ENCODE measurements around the gene JADE3.
"Not testable (repeated sequence)": the region's sequence is repeated elsewhere in the genome, so short reads cannot be mapped to it uniquely, and the experiment has no call there.

JADE3 gene

GRCh38 chrX:46938589-46938988 is 26.4 kb downstream of the JADE3 start:
- DNase-seq: no peak

GRCh38 chrX:46941341-46941740 is 29.1 kb downstream of the JADE3 start:
- DNase-seq: peak; percentile 6

GRCh38 chrX:46953137-46953527 is 40.9 kb downstream of the JADE3 start:
- DNase-seq: peak; percentile 45

GRCh38 chrX:46953597-46953996 is 41.4 kb downstream of the JADE3 start:
- DNase-seq: no peak

DNA sequence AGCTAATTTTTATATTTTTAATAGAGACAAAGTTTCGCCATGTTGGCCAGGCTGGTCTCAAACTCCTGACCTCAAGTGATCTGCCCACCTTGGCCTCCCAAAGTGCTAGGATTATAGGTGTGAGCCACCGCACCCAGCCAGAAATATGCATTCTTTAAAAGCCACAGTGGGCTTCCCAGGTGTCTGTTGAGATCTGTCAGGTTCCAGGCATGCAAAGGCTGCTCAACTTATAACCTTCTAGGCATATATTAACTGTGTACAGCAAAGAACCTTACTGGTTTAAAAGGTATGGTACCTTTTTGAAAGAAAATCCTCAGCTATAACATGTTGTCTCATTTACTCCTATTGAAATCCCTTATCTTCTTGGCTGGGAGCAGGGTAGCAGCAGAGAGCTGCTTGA is 42.5 kb downstream of the JADE3 start:
- DNase-seq: no peak

GRCh38 chrX:46956589-46956988 is 44.4 kb downstream of the JADE3 start:
- not testable (repeated sequence) for DNase-seq

GRCh38 chrX:46957297-46957696 is 45.1 kb downstream of the JADE3 start:
- peak; percentile 45 for DNase-seq

- no peak for DNase-seq
These were observed 46.9 kb downstream of the JADE3 start for GRCh38 chrX:46959101-46959500.

DNA sequence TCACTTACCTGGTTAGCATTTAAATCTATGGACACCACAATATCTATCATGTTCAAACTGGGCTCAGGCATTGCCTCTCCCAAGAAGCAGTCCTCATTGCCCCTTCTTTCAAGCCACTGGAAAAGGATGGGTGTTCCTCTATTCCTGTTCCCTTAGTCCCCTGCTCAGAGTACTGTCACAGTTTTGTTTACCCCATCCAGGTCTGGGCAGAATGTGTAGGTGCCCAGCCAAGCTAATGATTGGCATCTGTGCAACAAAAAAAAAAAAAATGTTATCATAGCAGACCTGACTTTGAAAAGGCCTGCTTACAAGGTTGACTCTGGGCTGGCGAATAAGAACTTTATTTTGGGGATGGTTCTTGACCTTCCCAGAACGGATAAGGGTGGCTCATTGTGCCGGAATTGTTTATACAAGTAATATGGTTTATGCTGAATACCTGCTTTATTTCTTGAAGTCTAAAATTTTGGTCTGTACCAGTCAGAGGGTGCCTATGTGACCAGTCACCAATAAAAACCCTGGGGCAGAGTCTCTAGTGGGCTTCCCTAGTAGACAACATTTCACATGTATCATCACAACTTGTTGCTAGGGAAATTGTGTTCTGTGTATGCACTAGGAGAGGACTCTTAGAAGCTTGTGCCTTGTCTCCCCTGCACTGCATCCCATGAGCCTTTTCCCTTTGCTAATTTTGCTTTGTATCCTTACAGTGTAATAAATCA is 47.9 kb downstream of the JADE3 start:
- DNase-seq: no peak

- no peak for DNase-seq
These were observed 48.9 kb downstream of the JADE3 start for GRCh38 chrX:46961097-46961496.

DNA sequence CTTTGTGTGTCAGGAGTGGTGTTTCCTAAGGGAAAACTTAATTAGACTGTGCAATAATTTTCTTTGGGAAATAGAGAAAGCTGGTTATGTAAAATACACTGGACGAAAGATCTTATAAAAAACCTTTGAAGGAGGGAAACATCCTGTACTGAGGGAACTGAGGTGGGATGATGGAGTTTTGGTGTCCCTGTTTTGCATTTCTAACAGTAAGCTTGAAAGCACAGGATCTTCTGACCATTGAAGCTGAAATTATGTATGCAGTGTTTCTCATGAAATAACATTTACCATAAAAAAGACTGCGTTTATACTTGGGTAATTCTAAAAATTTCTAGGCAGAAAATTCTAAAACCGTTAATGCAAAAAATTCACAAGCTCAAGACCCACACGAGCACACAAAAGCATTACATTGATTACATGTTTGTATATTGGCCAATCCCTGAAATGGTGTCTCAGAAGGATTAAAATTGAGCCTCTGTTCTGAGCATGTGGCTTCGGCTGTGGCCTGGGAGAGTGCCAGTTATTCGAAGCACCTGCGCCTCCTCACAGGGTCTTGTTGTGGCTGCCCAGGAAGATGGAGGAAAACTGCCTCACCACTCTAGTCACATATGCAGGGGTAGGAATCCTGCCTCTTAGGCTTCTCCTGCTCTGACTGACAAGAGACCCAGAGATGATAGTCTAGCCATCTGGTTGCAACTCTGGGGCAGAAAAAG is 49.5 kb downstream of the JADE3 start:
- DNase-seq: no peak

DNA sequence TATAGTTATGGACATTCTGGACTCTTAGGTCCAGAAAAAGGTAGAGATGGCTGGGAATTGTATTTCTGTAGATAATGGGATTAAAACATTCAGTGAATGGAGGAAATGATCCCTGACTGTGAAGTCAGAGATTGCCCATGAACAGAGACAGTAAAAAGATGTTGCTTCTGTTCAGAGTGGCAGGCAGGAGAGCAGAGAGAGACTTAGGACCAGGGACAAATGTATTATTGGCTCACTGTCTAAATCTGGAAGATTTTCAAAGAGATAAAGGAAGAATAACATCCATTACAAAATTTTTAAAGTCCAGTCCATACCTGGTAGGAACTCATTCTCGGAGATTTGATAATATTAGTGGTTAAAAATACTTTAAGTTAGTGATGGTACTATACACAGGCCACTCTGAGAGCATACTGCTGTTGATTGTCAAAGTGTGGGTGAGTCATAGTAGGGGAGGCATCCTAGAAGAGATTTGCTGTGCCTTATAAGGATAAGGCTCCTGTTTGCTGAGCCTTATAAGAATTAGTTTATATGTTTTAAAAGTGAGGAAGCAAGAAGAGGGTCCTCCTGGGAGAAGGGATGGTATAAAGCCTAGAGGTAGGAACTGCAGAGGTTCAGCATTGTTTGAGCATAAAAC is 53.0 kb downstream of the JADE3 start:
- peak; percentile 3 for DNase-seq

DNA sequence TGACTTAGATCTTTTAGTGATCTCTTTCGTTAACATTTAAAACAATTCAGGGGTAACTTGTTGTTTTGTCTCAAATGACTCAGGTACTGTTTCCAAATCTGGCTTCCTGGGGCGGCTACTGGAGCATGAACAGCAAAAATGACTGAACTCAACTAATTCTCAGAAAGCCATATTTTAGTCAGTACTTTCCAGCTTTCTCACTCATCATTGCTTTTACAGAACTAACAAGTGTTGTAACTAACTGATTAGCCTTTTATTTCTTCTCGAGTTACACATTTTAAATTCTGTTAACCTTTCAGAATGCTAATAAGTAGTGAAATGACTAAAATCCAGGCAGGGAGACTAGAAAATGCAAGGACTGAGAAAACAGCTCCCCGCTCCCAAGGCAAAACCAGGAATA is 55.3 kb downstream of the JADE3 start:
- DNase-seq: no peak

- not testable (repeated sequence) for DNase-seq
These were observed 64.8 kb downstream of the JADE3 start for GRCh38 chrX:46977046-46977445.

GRCh38 chrX:46978341-46979291 is 66.4 kb downstream of the JADE3 start:
- DNase-seq: peak; percentile 86

DNA sequence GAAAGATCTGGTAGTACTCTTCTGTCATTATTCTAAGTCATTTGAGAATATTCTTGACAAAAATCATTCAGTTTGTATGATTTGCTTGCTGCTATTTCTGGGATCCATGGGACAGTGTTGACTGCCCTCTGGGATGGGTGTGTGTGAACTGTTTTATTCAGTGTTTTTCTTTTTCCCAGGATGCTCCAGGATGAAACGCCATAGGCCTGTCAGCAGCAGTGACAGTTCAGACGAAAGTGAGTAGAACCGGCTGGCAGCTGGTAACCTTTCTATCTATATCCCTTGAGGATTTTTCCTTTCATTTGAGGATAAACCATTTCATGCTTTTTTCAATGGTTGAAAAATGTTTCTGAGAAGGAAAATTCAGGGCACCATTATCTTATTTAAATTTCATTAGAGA is 72.5 kb downstream of the JADE3 start:
- no peak for DNase-seq

DNA sequence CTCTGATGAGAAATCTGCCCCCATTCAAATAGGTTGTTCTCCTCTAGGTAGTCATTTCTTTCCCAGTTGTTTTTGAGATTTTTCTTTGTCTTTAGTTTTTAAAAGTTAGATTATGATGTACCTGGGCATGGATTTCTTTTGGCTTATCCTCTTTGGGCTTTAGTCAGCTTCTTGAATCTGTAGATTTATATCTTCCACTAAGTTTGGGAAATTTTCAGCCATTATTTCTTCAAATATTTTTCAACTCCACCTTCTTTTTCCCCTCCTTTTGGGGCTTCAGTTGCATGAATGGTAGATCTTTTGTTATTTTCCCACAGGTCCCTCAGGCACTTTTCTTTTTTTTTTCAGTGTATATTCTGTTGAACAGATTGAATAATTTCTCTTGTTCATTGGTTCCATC is 77.3 kb downstream of the JADE3 start:
- no peak for DNase-seq

DNA sequence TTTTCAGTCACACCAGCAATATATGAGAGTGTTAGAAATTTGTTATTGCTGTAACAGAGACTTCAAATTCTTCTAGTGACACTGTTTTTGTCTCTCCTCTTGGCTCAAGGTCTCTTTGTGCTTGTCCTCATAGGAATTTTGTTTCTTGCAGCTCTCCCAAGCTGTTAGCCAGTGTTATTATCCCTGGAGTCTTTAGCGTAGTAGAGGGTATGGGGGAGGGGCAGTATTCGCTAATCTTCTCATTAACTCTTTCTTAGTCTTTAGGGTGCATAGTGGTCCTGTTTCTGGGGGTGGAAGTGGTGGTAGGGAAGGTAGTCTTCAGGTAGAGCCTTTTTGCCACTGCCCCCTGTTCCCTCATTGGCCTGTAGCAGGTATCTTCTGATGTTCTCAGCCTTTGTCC is 79.4 kb downstream of the JADE3 start:
- no peak for DNase-seq

- no peak for DNase-seq
These were observed 79.8 kb downstream of the JADE3 start for GRCh38 chrX:46992070-46992469.

- no peak for DNase-seq
These were observed 81.9 kb downstream of the JADE3 start for GRCh38 chrX:46994096-46994495.

DNA sequence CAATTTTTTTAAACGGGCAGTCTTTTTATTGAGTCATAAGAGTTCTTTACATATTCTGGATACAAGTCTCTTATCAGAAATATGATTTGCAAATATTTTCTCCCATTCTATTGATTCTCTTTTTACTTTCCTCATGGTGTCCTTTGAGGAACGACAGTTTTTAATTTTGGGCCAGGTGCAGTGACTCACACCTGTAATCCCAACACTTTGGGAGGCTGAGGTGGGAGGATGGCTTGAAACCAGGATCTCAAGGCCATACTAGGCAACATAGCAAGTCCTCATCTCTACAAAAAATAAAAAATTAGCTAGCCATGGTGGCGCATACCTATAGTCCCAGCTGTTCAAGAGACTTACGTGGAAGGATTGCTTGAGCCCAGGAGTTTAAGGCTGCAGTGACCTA is 99.9 kb downstream of the JADE3 start:
- no peak for DNase-seq

GRCh38 chrX:47026198-47026597 is 114.0 kb downstream of the JADE3 start:
- DNase-seq: no peak

GRCh38 chrX:47030339-47030738 is 118.1 kb downstream of the JADE3 start:
- DNase-seq: peak; percentile 79

Measured in OCI-M1 (cell line).